GM21528 (cell line): ENCODE measurements around the gene PTPRE.

Source experiments
- ATAC-seq: cut with Tn5 transposase; IDR thresholded peaks from one replicate; pipeline ENCODE4 v1.9.1; 2021; ENCODE audit warnings: mild to moderate bottlenecking, moderate library complexity; ENCODE audit not compliant: unreplicated experiment, low FRiP score

PTPRE gene

GRCh38 chr10:127922675-127923366 lies 15.9 kb downstream of the PTPRE start:
- ATAC-seq: no peak

- no peak for ATAC-seq
Measured at GRCh38 chr10:127923646-127924045, 16.7 kb downstream of the PTPRE start.

- ATAC-seq: no peak
Measured at GRCh38 chr10:127925471-127926207, 18.7 kb downstream of the PTPRE start.

- no peak for ATAC-seq
Measured at GRCh38 chr10:127926455-127926854, 19.6 kb downstream of the PTPRE start.

GRCh38 chr10:127928021-127928806 lies 21.3 kb downstream of the PTPRE start:
- no peak for ATAC-seq

- ATAC-seq: no peak
Measured at GRCh38 chr10:127932521-127933270, 25.8 kb downstream of the PTPRE start.

GRCh38 chr10:127933271-127933670 lies 26.4 kb downstream of the PTPRE start:
- no peak for ATAC-seq

GRCh38 chr10:127934383-127934782 lies 27.5 kb downstream of the PTPRE start:
- no peak for ATAC-seq

GRCh38 chr10:127935071-127935561 lies 28.2 kb downstream of the PTPRE start:
- no peak for ATAC-seq

GRCh38 chr10:127937069-127937468 lies 30.2 kb downstream of the PTPRE start:
- no peak for ATAC-seq

GRCh38 chr10:127937915-127938463 lies 31.1 kb downstream of the PTPRE start:
- ATAC-seq: no peak

- no peak for ATAC-seq
Measured at GRCh38 chr10:127939786-127940330, 33.0 kb downstream of the PTPRE start.

GRCh38 chr10:127940866-127941640 lies 34.1 kb downstream of the PTPRE start:
- no peak for ATAC-seq

- no peak for ATAC-seq
Measured at GRCh38 chr10:127942811-127943210, 35.9 kb downstream of the PTPRE start.

- ATAC-seq: no peak
Measured at GRCh38 chr10:127943336-127943910, 36.5 kb downstream of the PTPRE start.

GRCh38 chr10:127944256-127944655 lies 37.4 kb downstream of the PTPRE start:
- ATAC-seq: no peak

- no peak for ATAC-seq
Measured at GRCh38 chr10:127945341-127945758, 38.4 kb downstream of the PTPRE start.

- no peak for ATAC-seq
Measured at GRCh38 chr10:127945948-127946711, 39.2 kb downstream of the PTPRE start.
